Measurements from ENCODE around the gene PRKN.

- TF ChIP-seq CTCF (IDR thresholded peaks at IDR 0.05) (no peak), POLR2AphosphoS5 (IDR thresholded peaks at IDR 0.05; ENCODE audit: insufficient read depth in 1 of 2, low read depth in 1 of 2) (no peak)
Measured at GRCh38 chr6:162730502-162730901, 2.9 kb upstream of the PRKN start.
